OCI-LY7 (cell line): ENCODE results near the gene PELI2.

Source experiments
- EZH2phosphoT487 ChIP-seq: fragments of 200-600 bp; sonication (generic); IDR thresholded peaks from 2 replicates; pipeline ENCODE4 v1.6.1; 2018; ENCODE audit warnings: low read depth, borderline replicate concordance, mild to moderate bottlenecking, mixed run types, antibody characterized with exemption, low read length, moderate library complexity, mixed read lengths
- TF ChIP-seq, protein P1 (sequence below): fragments of 200-600 bp; sonication (generic); conservative IDR thresholded peaks from 2 replicates; pipeline ENCODE4 v1.5.1; 2014; ENCODE audit warnings: mild to moderate bottlenecking, antibody characterized with exemption, low read length, moderate library complexity, mixed read lengths

- TF ChIP-seq, protein P1, sequence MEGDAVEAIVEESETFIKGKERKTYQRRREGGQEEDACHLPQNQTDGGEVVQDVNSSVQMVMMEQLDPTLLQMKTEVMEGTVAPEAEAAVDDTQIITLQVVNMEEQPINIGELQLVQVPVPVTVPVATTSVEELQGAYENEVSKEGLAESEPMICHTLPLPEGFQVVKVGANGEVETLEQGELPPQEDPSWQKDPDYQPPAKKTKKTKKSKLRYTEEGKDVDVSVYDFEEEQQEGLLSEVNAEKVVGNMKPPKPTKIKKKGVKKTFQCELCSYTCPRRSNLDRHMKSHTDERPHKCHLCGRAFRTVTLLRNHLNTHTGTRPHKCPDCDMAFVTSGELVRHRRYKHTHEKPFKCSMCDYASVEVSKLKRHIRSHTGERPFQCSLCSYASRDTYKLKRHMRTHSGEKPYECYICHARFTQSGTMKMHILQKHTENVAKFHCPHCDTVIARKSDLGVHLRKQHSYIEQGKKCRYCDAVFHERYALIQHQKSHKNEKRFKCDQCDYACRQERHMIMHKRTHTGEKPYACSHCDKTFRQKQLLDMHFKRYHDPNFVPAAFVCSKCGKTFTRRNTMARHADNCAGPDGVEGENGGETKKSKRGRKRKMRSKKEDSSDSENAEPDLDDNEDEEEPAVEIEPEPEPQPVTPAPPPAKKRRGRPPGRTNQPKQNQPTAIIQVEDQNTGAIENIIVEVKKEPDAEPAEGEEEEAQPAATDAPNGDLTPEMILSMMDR, result no peak
- no peak for TF ChIP-seq EZH2phosphoT487
Observed at GRCh38 chr14:56082880-56083279, 35.3 kb upstream of the PELI2 start.
